H9 (cell line): ENCODE data around the gene PRSS23. TPM values are rescaled to one million over a fixed set of nuclear protein-coding genes. Genes with fewer than 3 reads are reported as not detected.

ENCODE experiments used
- DNase-seq: peaks from one replicate; pipeline ENCODE4 v3.0.0-alpha.2; 2017
- H2AFZ ChIP-seq: one replicate; pipeline ENCODE4 v1.6.1; 2013; ENCODE audit warnings: mild to moderate bottlenecking, low read length, control low read depth, moderate library complexity
- H2AK5ac ChIP-seq: 2 replicates; pipeline ENCODE4 v1.6.1; 2013; ENCODE audit warnings: low read length, control low read depth, mixed read lengths; ENCODE audit not compliant: insufficient read length
- H2BK120ac ChIP-seq: one replicate; pipeline ENCODE4 v1.6.1; 2013; ENCODE audit warnings: low read depth, mild to moderate bottlenecking, low read length, control low read depth, inconsistent platforms; ENCODE audit not compliant: poor library complexity, severe bottlenecking
- H2BK12ac ChIP-seq: 2 replicates; pipeline ENCODE4 v1.6.1; 2013; ENCODE audit warnings: low read length, control low read depth, mixed read lengths, low read depth; ENCODE audit not compliant: insufficient read length
- H2BK15ac ChIP-seq: 2 replicates; pipeline ENCODE4 v1.6.1; 2013; ENCODE audit warnings: low read depth, low read length, control low read depth
- H2BK20ac ChIP-seq: one replicate; pipeline ENCODE4 v1.6.1; 2013; ENCODE audit warnings: low read depth, mild to moderate bottlenecking, low read length, control low read depth, inconsistent platforms; ENCODE audit not compliant: poor library complexity, severe bottlenecking
- H2BK5ac ChIP-seq: 2 replicates; pipeline ENCODE4 v1.6.1; 2013; ENCODE audit warnings: low read length, control low read depth, mixed read lengths; ENCODE audit not compliant: insufficient read length
- H3K14ac ChIP-seq: 2 replicates; pipeline ENCODE4 v1.6.1; 2013; ENCODE audit warnings: low read length, control low read depth; ENCODE audit not compliant: insufficient read depth
- H3K18ac ChIP-seq: 2 replicates; pipeline ENCODE4 v1.6.1; 2013; ENCODE audit warnings: low read depth, mild to moderate bottlenecking, mixed read lengths, low read length, control low read depth; ENCODE audit not compliant: insufficient read length
- H3K23ac ChIP-seq: 2 replicates; pipeline ENCODE4 v1.6.1; 2013; ENCODE audit warnings: low read length, control low read depth, mixed read lengths, low read depth; ENCODE audit not compliant: insufficient read length
- H3K23me2 ChIP-seq: 2 replicates; pipeline ENCODE4 v1.6.1; 2013; ENCODE audit warnings: low read depth, mild to moderate bottlenecking, mixed read lengths, low read length, control low read depth; ENCODE audit not compliant: insufficient read length, poor library complexity, severe bottlenecking
- H3K27ac ChIP-seq: 2 replicates; pipeline ENCODE4 v1.5.1; 2013; ENCODE audit warnings: low read length, control low read depth, mixed read lengths, low read depth; ENCODE audit not compliant: insufficient read length
- H3K27me3 ChIP-seq: 2 replicates; pipeline ENCODE4 v1.6.1; 2013; ENCODE audit warnings: low read length, control low read depth, inconsistent platforms; ENCODE audit not compliant: insufficient read depth
- H3K4ac ChIP-seq: 2 replicates; pipeline ENCODE4 v1.6.1; 2013; ENCODE audit warnings: low read depth, mild to moderate bottlenecking, control low read depth, inconsistent platforms, low read length, moderate library complexity
- H3K4me1 ChIP-seq: 2 replicates; pipeline ENCODE4 v1.6.1; 2013; ENCODE audit warnings: low read length, control low read depth, inconsistent platforms; ENCODE audit not compliant: insufficient read depth
- H3K4me2 ChIP-seq: 2 replicates; pipeline ENCODE4 v1.6.1; 2013; ENCODE audit warnings: low read length, control low read depth, mixed read lengths; ENCODE audit not compliant: insufficient read length, insufficient read depth
- H3K56ac ChIP-seq: 2 replicates; pipeline ENCODE4 v1.6.1; 2013; ENCODE audit warnings: low read depth, mild to moderate bottlenecking, mixed read lengths, low read length, control low read depth; ENCODE audit not compliant: insufficient read length
- H3K79me1 ChIP-seq: 2 replicates; pipeline ENCODE4 v1.6.1; 2013; ENCODE audit warnings: low read depth, mild to moderate bottlenecking, moderate library complexity, low read length, control low read depth, inconsistent platforms; ENCODE audit not compliant: insufficient read depth, poor library complexity, severe bottlenecking
- H3K79me2 ChIP-seq: 2 replicates; pipeline ENCODE4 v1.6.1; 2013; ENCODE audit warnings: low read length, control low read depth, inconsistent platforms; ENCODE audit not compliant: insufficient read depth
- H3K9ac ChIP-seq: 2 replicates; pipeline ENCODE4 v1.6.1; 2013; ENCODE audit warnings: low read length, control low read depth, mixed read lengths; ENCODE audit not compliant: insufficient read length; ENCODE audit errors: extremely low read depth
- H3K9me3 ChIP-seq: one replicate; pipeline ENCODE4 v1.6.1; 2013; ENCODE audit warnings: low read depth, low read length, inconsistent platforms; ENCODE audit not compliant: control insufficient read depth
- H3T11ph ChIP-seq: one replicate; pipeline ENCODE4 v1.6.1; 2013; ENCODE audit warnings: mild to moderate bottlenecking, low read length, control low read depth, inconsistent platforms
- H4K20me1 ChIP-seq: one replicate; pipeline ENCODE4 v1.6.1; 2013; ENCODE audit not compliant: control insufficient read depth, insufficient read length, insufficient read depth
- H4K5ac ChIP-seq: 2 replicates; pipeline ENCODE4 v1.6.1; 2013; ENCODE audit warnings: low read depth, mild to moderate bottlenecking, mixed read lengths, low read length, control low read depth; ENCODE audit not compliant: insufficient read length
- H4K8ac ChIP-seq: replicated peaks from 2 replicates; pipeline ENCODE4 v1.6.1; 2013; ENCODE audit warnings: low read length, control low read depth, mixed read lengths, low read depth; ENCODE audit not compliant: insufficient read length
- H4K91ac ChIP-seq: 2 replicates; pipeline ENCODE4 v1.6.1; 2013; ENCODE audit warnings: low read depth, mild to moderate bottlenecking, moderate library complexity, mixed read lengths, low read length, control low read depth; ENCODE audit not compliant: insufficient read length
- H3K27ac Mint-ChIP-seq, 3 experiments: 2 replicates in 2 of 3; 3 replicates in 1 of 3; pipeline ENCODE4 v1.8.0; 2020 to 2021; ENCODE audit warnings: mixed read lengths in 3 of 3, mild to moderate bottlenecking in 1 of 3, moderate library complexity in 1 of 3
- H3K27me3 Mint-ChIP-seq: 2 replicates; pipeline ENCODE4 v1.8.0; 2021; ENCODE audit warnings: low read depth, mild to moderate bottlenecking, moderate library complexity, mixed read lengths
- H3K36me3 Mint-ChIP-seq, 3 experiments: 2 replicates in 2 of 3; 3 replicates in 1 of 3; pipeline ENCODE4 v1.8.0; 2020 to 2021; ENCODE audit warnings: low read depth in 3 of 3, mixed read lengths in 3 of 3; ENCODE audit not compliant: insufficient read depth in 1 of 3
- H3K4me1 Mint-ChIP-seq, 2 experiments: 2 replicates each; pipeline ENCODE4 v1.8.0; 2020; ENCODE audit warnings: mixed read lengths in 2 of 2
- H3K4me3 Mint-ChIP-seq, 2 experiments: 2 replicates in 1 of 2; 3 replicates in 1 of 2; pipeline ENCODE4 v1.8.0; 2020 to 2021; ENCODE audit warnings: mild to moderate bottlenecking in 2 of 2, mixed read lengths in 2 of 2, moderate library complexity in 1 of 2
- H3K9me3 Mint-ChIP-seq, 2 experiments: 2 replicates in 1 of 2; 3 replicates in 1 of 2; pipeline ENCODE4 v1.8.0; 2020; ENCODE audit warnings: mild to moderate bottlenecking in 2 of 2, mixed read lengths in 2 of 2, moderate library complexity in 1 of 2
- WGBS: extraction: QIAGEN DNeasy Blood & Tissue Kit; methylation state at CpG from one replicate; pipeline ENCODE4 v1.1.7; 2013; ENCODE audit warnings: missing lambda C conversion rate, low lambda C conversion rate, mixed read lengths; ENCODE audit not compliant: insufficient read length; ENCODE audit errors: extremely low coverage; 5-methylcytosine and 5-hydroxymethylcytosine counted together
- long read RNA-seq: library from polyadenylated mRNA; unstranded; transcript quantifications from one replicate; pipeline ENCODE4 v2.0.0, GENCODE V29; 2020
- total RNA-seq: library from RNA; stranded (reverse); gene quantifications from 2 replicates; pipeline ENCODE4 v1.2.1, GENCODE V29; 2021
- TF ChIP-seq, protein P1 (sequence below): fragments of 200-600 bp; sonication (generic); conservative IDR thresholded peaks from 3 replicates; pipeline ENCODE4 v1.8.0; 2021; ENCODE audit warnings: antibody characterized with exemption, mild to moderate bottlenecking

The PRSS23 gene, protein sequence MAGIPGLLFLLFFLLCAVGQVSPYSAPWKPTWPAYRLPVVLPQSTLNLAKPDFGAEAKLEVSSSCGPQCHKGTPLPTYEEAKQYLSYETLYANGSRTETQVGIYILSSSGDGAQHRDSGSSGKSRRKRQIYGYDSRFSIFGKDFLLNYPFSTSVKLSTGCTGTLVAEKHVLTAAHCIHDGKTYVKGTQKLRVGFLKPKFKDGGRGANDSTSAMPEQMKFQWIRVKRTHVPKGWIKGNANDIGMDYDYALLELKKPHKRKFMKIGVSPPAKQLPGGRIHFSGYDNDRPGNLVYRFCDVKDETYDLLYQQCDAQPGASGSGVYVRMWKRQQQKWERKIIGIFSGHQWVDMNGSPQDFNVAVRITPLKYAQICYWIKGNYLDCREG
- total RNA-seq: 6.3 and 6.9 TPM in 2 replicates
- long read RNA-seq, full-length matches to known transcripts: 89 of 100 reads
- long read RNA-seq, partial matches to known transcripts: 0 of 100 reads
- long read RNA-seq, other reads (novel, unspliced or antisense): 11 of 100 reads

DNA sequence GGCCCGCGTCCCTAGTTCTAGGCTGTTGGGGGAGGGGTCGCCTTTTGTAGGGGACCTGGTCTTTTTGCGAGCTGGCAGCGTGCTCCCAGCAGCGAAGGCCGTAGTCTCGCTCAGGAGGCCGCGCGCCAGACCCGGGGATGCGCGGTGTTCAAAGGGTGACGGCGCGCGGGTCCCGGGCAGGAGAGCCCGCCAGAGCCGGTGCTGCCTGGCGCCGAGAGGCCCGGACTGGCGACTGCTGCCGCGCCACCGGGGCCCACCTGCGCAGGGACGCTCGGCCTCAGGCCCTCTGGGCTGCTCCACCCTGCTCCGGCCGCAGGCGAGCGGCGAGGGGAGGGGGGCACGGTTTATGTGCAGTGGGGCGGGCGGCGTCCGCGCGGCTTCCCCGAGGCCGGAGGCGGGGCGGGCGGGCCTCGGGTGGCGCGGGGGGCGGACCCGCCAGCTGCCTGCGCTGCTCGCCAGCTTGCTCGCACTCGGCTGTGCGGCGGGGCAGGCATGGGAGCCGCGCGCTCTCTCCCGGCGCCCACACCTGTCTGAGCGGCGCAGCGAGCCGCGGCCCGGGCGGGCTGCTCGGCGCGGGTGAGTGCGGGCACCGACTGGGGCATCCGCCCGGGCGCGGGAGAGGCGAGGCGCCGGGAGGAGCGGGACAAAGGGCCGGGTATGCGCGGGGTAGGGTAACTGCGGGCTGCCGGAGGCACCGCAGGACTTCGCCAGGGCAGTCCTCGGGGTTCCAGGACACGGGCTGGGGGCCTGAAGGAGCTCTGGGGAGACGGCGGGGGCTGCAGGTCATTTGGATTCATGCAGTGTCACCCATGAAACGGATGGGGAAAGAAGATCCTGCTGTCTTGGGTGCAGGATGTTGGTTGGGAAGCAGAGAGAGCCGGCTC, at the start of gene PRSS23:
PRSS23 (plus strand) TSS at position 467 of the 884 bp plus-strand sequence. CDS start 7,102 bp downstream, outside the sequence.
- H2AFZ ChIP-seq: peak within 1 kb of the TSS; percentile 19
- no peak within 1 kb of the TSS for H4K91ac ChIP-seq
- H3K9me3 ChIP-seq: no peaks in the 10 kb centered on the region
- no peaks in the 10 kb centered on the region for H3K79me1 ChIP-seq
- peak within 1 kb of the TSS; percentile 70 for H3K9ac ChIP-seq
- peak within 1 kb of the TSS; percentile 76 for H3K18ac ChIP-seq
- peaks cover 4% of the 10 kb centered on the region; the same call in 1 of the 2 replicates for H3K4me1 ChIP-seq
- H3K27ac ChIP-seq: no peak within 1 kb of the TSS
- H3K14ac ChIP-seq: peak within 1 kb of the TSS; percentile 91
- peaks cover 10% of the 10 kb centered on the region for H3K23me2 ChIP-seq
- H3T11ph ChIP-seq: no peak within 1 kb of the TSS
- peaks cover 5% of the 10 kb centered on the region; the same call in 1 of the 2 replicates for H3K27me3 ChIP-seq
- H4K20me1 ChIP-seq: no peaks in the 10 kb centered on the region
- H3K79me2 ChIP-seq: no peaks in the 10 kb centered on the region
- no peak within 1 kb of the TSS for H2BK120ac ChIP-seq
- no peak within 1 kb of the TSS for H4K8ac ChIP-seq
- peaks cover 20 to 27% of the 10 kb centered on the region in 2 experiments for H3K4me1 Mint-ChIP-seq
- H3K4ac ChIP-seq: no peak within 1 kb of the TSS
- no peak within 1 kb of the TSS for H2BK15ac ChIP-seq
- no peak within 1 kb of the TSS for H2BK20ac ChIP-seq
- no peak within 1 kb of the TSS for H3K56ac ChIP-seq
- H4K5ac ChIP-seq: no peak within 1 kb of the TSS
- TF ChIP-seq, protein P1, sequence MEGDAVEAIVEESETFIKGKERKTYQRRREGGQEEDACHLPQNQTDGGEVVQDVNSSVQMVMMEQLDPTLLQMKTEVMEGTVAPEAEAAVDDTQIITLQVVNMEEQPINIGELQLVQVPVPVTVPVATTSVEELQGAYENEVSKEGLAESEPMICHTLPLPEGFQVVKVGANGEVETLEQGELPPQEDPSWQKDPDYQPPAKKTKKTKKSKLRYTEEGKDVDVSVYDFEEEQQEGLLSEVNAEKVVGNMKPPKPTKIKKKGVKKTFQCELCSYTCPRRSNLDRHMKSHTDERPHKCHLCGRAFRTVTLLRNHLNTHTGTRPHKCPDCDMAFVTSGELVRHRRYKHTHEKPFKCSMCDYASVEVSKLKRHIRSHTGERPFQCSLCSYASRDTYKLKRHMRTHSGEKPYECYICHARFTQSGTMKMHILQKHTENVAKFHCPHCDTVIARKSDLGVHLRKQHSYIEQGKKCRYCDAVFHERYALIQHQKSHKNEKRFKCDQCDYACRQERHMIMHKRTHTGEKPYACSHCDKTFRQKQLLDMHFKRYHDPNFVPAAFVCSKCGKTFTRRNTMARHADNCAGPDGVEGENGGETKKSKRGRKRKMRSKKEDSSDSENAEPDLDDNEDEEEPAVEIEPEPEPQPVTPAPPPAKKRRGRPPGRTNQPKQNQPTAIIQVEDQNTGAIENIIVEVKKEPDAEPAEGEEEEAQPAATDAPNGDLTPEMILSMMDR: no peak
- no peak within 1 kb of the TSS for H2BK5ac ChIP-seq
- H3K27ac Mint-ChIP-seq: no peak within 1 kb of the TSS; a peak in 2 of 7 replicates
- H3K9me3 Mint-ChIP-seq: no peaks in the 10 kb centered on the region
- H3K23ac ChIP-seq: no peak within 1 kb of the TSS
- peak; percentile 64 for DNase-seq
- no CpG with 5 or more reads among the region's 97 CpGs for WGBS
- no peak within 1 kb of the TSS for H2AK5ac ChIP-seq
- no peak within 1 kb of the TSS for H2BK12ac ChIP-seq
- H3K36me3 Mint-ChIP-seq: no peaks in the 10 kb centered on the region
- H3K4me2 ChIP-seq: peak within 1 kb of the TSS; percentile 83
- peak within 1 kb of the TSS; percentile 75 to 83 for H3K4me3 Mint-ChIP-seq
- H3K27me3 Mint-ChIP-seq: peaks cover 29% of the 10 kb centered on the region
